HCT116 (cell line): Measurements from ENCODE around the gene GGCT.

ENCODE experiments used
- ATF3 ChIP-seq: IDR thresholded peaks from 2 replicates; pipeline ENCODE4 v1.6.1; 2012
- CBX3 ChIP-seq: IDR thresholded peaks from 2 replicates; pipeline ENCODE4 v1.6.1; 2012; ENCODE audit warnings: low read depth
- EZH2 ChIP-seq: fragments of 200-600 bp; sonication (generic); IDR thresholded peaks from 2 replicates; pipeline ENCODE4 v1.6.1; 2017; ENCODE audit warnings: antibody characterized with exemption, mixed run types
- EZH2phosphoT487 ChIP-seq: fragments of 200-600 bp; IDR thresholded peaks from 2 replicates; pipeline ENCODE4 v1.6.1; 2018; ENCODE audit warnings: antibody characterized with exemption, borderline replicate concordance
- MAX ChIP-seq: IDR thresholded peaks from 2 replicates; pipeline ENCODE4 v1.6.1; 2012
- POLR2A ChIP-seq: IDR thresholded peaks from 2 replicates; pipeline ENCODE4 v1.7.0; 2011; ENCODE audit warnings: borderline replicate concordance; ENCODE audit not compliant: insufficient read depth, insufficient read length; ENCODE audit errors: extremely low read depth
- POLR2AphosphoS5 ChIP-seq: IDR thresholded peaks from 2 replicates; pipeline ENCODE4 v1.6.1; 2011; ENCODE audit warnings: mild to moderate bottlenecking, low read depth, low read length, moderate library complexity
- REST ChIP-seq: IDR thresholded peaks from 2 replicates; pipeline ENCODE4 v1.6.1; 2012; ENCODE audit warnings: low read depth
- TCF7L2 ChIP-seq: IDR thresholded peaks from 2 replicates; pipeline ENCODE4 v1.7.0; 2011; ENCODE audit warnings: borderline replicate concordance, inconsistent platforms; ENCODE audit not compliant: insufficient read depth, insufficient read length; ENCODE audit errors: extremely low read depth
- ZFX ChIP-seq: fragments of 450-650 bp; IDR thresholded peaks from 2 replicates; pipeline ENCODE4 v1.6.1; 2017
- ZNF274 ChIP-seq: fragments of 200-500 bp; sonication (Bioruptor generic); IDR thresholded peaks from 2 replicates; pipeline ENCODE4 v1.6.1; 2014; ENCODE audit warnings: mild to moderate bottlenecking, low read depth, low read length, inconsistent platforms
- TF ChIP-seq, protein P1 (sequence below), 3 experiments: fragments of 200-600 bp in 1 of 3; sonication (generic) in 1 of 3; IDR thresholded peaks in 2 of 3; conservative IDR thresholded peaks in 1 of 3; 2 replicates each; pipeline ENCODE4 v1.5.1; 2012 to 2017; ENCODE audit warnings: low read depth in 2 of 3, low read length in 2 of 3, antibody characterized with exemption in 1 of 3, borderline replicate concordance in 1 of 3, control low read depth in 1 of 3, mild to moderate bottlenecking in 1 of 3, mixed read lengths in 1 of 3, mixed run types in 1 of 3, moderate library complexity in 1 of 3; ENCODE audit not compliant: insufficient read depth in 1 of 3

DNA sequence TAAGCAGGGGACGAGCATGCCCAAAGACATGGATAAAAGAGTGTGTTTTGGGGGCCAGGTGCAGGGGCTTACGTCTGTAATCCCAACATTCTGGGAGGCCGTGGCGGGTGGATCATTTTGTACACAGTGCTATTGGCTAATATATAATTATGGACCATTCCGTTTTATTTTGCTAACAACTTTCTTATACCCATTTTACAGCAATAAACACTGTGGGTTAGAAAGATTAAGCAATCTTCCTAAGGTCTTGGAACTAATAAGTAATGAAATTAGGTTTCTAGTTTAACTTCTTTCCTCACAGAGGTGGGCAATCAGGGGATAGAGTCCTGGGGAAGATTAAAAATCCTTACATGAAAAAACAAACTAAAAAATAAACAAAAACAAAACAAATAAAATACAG, 3.4 kb downstream of the GGCT start:
- TF ChIP-seq, protein P1, sequence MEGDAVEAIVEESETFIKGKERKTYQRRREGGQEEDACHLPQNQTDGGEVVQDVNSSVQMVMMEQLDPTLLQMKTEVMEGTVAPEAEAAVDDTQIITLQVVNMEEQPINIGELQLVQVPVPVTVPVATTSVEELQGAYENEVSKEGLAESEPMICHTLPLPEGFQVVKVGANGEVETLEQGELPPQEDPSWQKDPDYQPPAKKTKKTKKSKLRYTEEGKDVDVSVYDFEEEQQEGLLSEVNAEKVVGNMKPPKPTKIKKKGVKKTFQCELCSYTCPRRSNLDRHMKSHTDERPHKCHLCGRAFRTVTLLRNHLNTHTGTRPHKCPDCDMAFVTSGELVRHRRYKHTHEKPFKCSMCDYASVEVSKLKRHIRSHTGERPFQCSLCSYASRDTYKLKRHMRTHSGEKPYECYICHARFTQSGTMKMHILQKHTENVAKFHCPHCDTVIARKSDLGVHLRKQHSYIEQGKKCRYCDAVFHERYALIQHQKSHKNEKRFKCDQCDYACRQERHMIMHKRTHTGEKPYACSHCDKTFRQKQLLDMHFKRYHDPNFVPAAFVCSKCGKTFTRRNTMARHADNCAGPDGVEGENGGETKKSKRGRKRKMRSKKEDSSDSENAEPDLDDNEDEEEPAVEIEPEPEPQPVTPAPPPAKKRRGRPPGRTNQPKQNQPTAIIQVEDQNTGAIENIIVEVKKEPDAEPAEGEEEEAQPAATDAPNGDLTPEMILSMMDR (IDR thresholded peaks at IDR 0.05 in 2 of 3, conservative IDR thresholded peaks at IDR 0.05 in 1 of 3; ENCODE audit: borderline replicate concordance in 1 of 3, insufficient read depth in 1 of 3, low read depth in 2 of 3, low read length in 2 of 3): no peak
- TF ChIP-seq ATF3: no peak
- TF ChIP-seq EZH2: no peak
- TF ChIP-seq POLR2A: no peak
- TF ChIP-seq TCF7L2: no peak
- TF ChIP-seq EZH2phosphoT487: no peak
- no peak for TF ChIP-seq MAX
- no peak for TF ChIP-seq POLR2AphosphoS5
- no peak for TF ChIP-seq REST
- no peak for TF ChIP-seq ZNF274
- no peak for TF ChIP-seq ZFX
- no peak for TF ChIP-seq CBX3
